Fibroblast of lung (primary cell): ENCODE results near the gene ZNF571. TPM values are rescaled to one million over a fixed set of nuclear protein-coding genes. Genes with fewer than 3 reads are reported as not detected.

Experiments used
- DNase-seq, 2 donors: peaks; one replicate each; pipeline versions ENCODE4 v3.0.0 to v3.0.0-alpha.2; 2010; ENCODE audit warnings: low read depth in 2 of 2
- H2AFZ ChIP-seq: 2 replicates; pipeline ENCODE4 v1.5.1; 2012; ENCODE audit warnings: low read length, control low read depth, inconsistent platforms
- H3K27ac ChIP-seq: 2 replicates; pipeline ENCODE4 v1.5.1; 2011; ENCODE audit warnings: low read length, control low read depth; ENCODE audit not compliant: insufficient read depth
- H3K27me3 ChIP-seq: 2 replicates; pipeline ENCODE4 v1.5.1; 2011; ENCODE audit warnings: mild to moderate bottlenecking, low read length; ENCODE audit not compliant: control insufficient read depth, insufficient read depth
- H3K36me3 ChIP-seq: 2 replicates; pipeline ENCODE4 v1.5.1; 2011; ENCODE audit warnings: low read length; ENCODE audit not compliant: control insufficient read depth, insufficient read depth
- H3K4me1 ChIP-seq: 2 replicates; pipeline ENCODE4 v1.5.1; 2011; ENCODE audit warnings: low read length; ENCODE audit not compliant: control insufficient read depth, insufficient read depth; ENCODE audit errors: extremely low read depth
- H3K4me2 ChIP-seq: 2 replicates; pipeline ENCODE4 v1.5.1; 2011; ENCODE audit warnings: low read length, control low read depth; ENCODE audit not compliant: insufficient read depth; ENCODE audit errors: extremely low read depth
- H3K4me3 ChIP-seq, 4 experiments: fragments of 200-600 bp in 1 of 4; sonication (generic) in 1 of 4; replicated peaks in 1 of 4; 2 replicates each; pipeline ENCODE4 v1.5.1; 2011 to 2016; ENCODE audit warnings: low read length in 4 of 4, low read depth in 3 of 4, mild to moderate bottlenecking in 3 of 4, control low read depth in 2 of 4, inconsistent platforms in 1 of 4, mixed read lengths in 1 of 4; ENCODE audit not compliant: insufficient read depth in 1 of 4; ENCODE audit errors: control extremely low read depth in 1 of 4
- H3K79me2 ChIP-seq: 2 replicates; pipeline ENCODE4 v1.5.1; 2012; ENCODE audit warnings: mild to moderate bottlenecking, low read length, inconsistent platforms; ENCODE audit not compliant: control insufficient read depth, insufficient read depth
- H3K9ac ChIP-seq: 2 replicates; pipeline ENCODE4 v1.5.1; 2011; ENCODE audit warnings: mild to moderate bottlenecking, low read length, control low read depth; ENCODE audit not compliant: insufficient read depth
- H3K9me3 ChIP-seq: 2 replicates; pipeline ENCODE4 v1.5.1; 2012; ENCODE audit warnings: low read depth, low read length; ENCODE audit not compliant: control insufficient read depth, insufficient read depth
- H4K20me1 ChIP-seq: 2 replicates; pipeline ENCODE4 v1.5.1; 2011; ENCODE audit warnings: low read length; ENCODE audit not compliant: control insufficient read depth, insufficient read depth; ENCODE audit errors: extremely low read depth
- CTCF ChIP-seq, 2 donors: IDR thresholded peaks in 1 of 2; conservative IDR thresholded peaks in 1 of 2; 1 replicate in 1 of 2; 2 replicates in 1 of 2; pipeline ENCODE4 v1.5.1; 2011 to 2012; ENCODE audit warnings: low read length in 2 of 2, control low read depth in 1 of 2, inconsistent platforms in 1 of 2, low read depth in 1 of 2, mild to moderate bottlenecking in 1 of 2
- EZH2 ChIP-seq: IDR thresholded peaks from 2 replicates; pipeline ENCODE4 v1.5.1; 2012; ENCODE audit warnings: low read length, control low read depth, mild to moderate bottlenecking; ENCODE audit errors: missing control alignments
- polyA plus RNA-seq, 2 donors: library from polyadenylated mRNA; depleted of rRNA in 1 of 2; stranded (reverse) in 1 of 2; unstranded in 1 of 2; fragments of >200 nt; gene quantifications; 2 replicates each; pipeline ENCODE4 v1.2.1, GENCODE V29; 2011 to 2012; ENCODE audit warnings: missing spikeins in 1 of 2
- total RNA-seq: library from RNA; depleted of rRNA; stranded (reverse); fragments of >200 nt; gene quantifications from 2 replicates; pipeline ENCODE4 v1.2.1, GENCODE V29; 2014

The ZNF571 gene
- total and polyA plus RNA-seq, 2 donors (not counting 1 experiment from before 2014, with no cell fraction given), result 1.9 to 4.1 TPM

GRCh38 chr19:37593996-37594303, 642 bp downstream of the ZNF571 start:
- Histone ChIP-seq H3K4me3 (peak overlapping the region; percentile 68 to 98 (median 83)), H2AFZ (peak overlapping the region; percentile 96), H3K4me1 (peaks cover 2% of the 10 kb centered on the region), H3K36me3 (no peaks in the 10 kb centered on the region), H3K27me3 (no peaks in the 10 kb centered on the region), H3K4me2 (peak overlapping the region; percentile 98), H4K20me1 (no peaks in the 10 kb centered on the region), H3K79me2 (no peaks in the 10 kb centered on the region), H3K9me3 (no peaks in the 10 kb centered on the region), H3K9ac (peak overlapping the region; percentile 47), H3K27ac (peak overlapping the region; percentile 67)
- DNase-seq, result no peak
- no peak for TF ChIP-seq EZH2
- TF ChIP-seq CTCF (conservative IDR thresholded peaks at IDR 0.05 in 1 of 2, IDR thresholded peaks at IDR 0.05 in 1 of 2; ENCODE audit: low read depth in 1 of 2, low read length in 2 of 2), result no peak

- Histone ChIP-seq H3K9ac (no peak overlapping the region), H3K36me3 (no peaks in the 10 kb centered on the region), H3K4me3 (no peak overlapping the region), H3K27ac (no peak overlapping the region), H3K9me3 (no peaks in the 10 kb centered on the region), H3K4me2 (no peak overlapping the region), H4K20me1 (no peaks in the 10 kb centered on the region), H3K27me3 (no peaks in the 10 kb centered on the region), H2AFZ (no peak overlapping the region), H3K79me2 (no peaks in the 10 kb centered on the region), H3K4me1 (no peaks in the 10 kb centered on the region)
- TF ChIP-seq CTCF (conservative IDR thresholded peaks at IDR 0.05 in 1 of 2, IDR thresholded peaks at IDR 0.05 in 1 of 2; ENCODE audit: low read depth in 1 of 2, low read length in 2 of 2), result no peak
- no peak for TF ChIP-seq EZH2
- no peak for DNase-seq
These were observed 11.3 kb downstream of the ZNF571 start for GRCh38 chr19:37583340-37583739.

- TF ChIP-seq CTCF (conservative IDR thresholded peaks at IDR 0.05 in 1 of 2, IDR thresholded peaks at IDR 0.05 in 1 of 2; ENCODE audit: low read depth in 1 of 2, low read length in 2 of 2), result no peak
- TF ChIP-seq EZH2, result no peak
- Histone ChIP-seq H3K36me3 (no peaks in the 10 kb centered on the region), H3K79me2 (no peaks in the 10 kb centered on the region), H3K4me3 (no peak overlapping the region), H3K4me2 (no peak overlapping the region), H2AFZ (no peak overlapping the region), H3K27me3 (no peaks in the 10 kb centered on the region), H3K9me3 (no peaks in the 10 kb centered on the region), H3K27ac (no peak overlapping the region), H4K20me1 (no peaks in the 10 kb centered on the region), H3K9ac (no peak overlapping the region), H3K4me1 (no peaks in the 10 kb centered on the region)
- DNase-seq, result peak; percentile 23 to 41
These were observed 22.4 kb downstream of the ZNF571 start for GRCh38 chr19:37572203-37572602.
